Glomerular endothelial cell (primary cell): Measurements from ENCODE around the gene PRKAR1B. TPM values are rescaled to one million over a fixed set of nuclear protein-coding genes. Genes with fewer than 3 reads are reported as not detected.

ENCODE experiments used
- DNase-seq: peaks from one replicate; pipeline ENCODE4 v3.0.0-alpha.2; 2011; ENCODE audit warnings: low read depth, low spot score; ENCODE audit errors: extremely low read depth
- total RNA-seq: library from RNA; depleted of rRNA; stranded (reverse); fragments of >200 nt; gene quantifications from 2 replicates; pipeline ENCODE4 v1.2.3, GENCODE V29; 2015

PRKAR1B gene
- total RNA-seq, 1 donor from 2014 or later = 34.3 TPM

DNA sequence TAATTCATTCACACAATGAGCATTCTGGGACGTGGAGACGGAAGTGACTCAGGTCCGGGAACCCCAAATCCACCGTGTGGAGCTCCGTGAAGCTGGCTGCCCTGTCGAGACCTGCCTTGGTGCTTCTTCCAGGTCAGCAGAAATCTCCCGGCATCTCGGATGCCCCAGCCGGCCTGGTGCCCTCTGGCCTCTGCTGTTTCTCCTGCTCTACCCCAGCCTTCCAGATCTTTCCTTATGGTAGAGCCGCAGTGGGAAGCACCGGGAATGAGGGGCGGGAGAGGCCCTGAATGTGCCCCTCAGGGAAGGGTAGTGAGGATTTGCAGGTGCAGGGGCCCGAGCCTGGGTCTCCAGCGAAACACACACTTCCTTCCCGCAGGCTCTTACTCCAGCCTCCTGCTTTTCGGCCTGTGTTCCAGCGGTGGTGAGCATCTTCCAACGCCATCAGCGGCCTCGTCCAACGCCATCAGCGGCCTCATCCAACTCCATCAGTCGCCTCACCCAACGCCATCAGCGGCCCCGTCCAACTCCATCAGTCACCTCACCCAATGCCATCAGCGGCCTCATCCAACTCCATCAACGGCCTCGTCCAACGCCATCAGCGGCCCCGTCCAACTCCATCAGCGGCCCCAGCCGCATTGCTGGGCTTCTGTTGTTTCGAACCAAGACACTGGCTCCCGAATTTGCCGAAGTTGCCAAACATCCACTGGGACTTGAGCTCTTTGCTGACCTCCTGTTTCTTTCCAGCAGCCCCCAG is 150.4 kb downstream of the PRKAR1B start:
- no peak for DNase-seq

DNA sequence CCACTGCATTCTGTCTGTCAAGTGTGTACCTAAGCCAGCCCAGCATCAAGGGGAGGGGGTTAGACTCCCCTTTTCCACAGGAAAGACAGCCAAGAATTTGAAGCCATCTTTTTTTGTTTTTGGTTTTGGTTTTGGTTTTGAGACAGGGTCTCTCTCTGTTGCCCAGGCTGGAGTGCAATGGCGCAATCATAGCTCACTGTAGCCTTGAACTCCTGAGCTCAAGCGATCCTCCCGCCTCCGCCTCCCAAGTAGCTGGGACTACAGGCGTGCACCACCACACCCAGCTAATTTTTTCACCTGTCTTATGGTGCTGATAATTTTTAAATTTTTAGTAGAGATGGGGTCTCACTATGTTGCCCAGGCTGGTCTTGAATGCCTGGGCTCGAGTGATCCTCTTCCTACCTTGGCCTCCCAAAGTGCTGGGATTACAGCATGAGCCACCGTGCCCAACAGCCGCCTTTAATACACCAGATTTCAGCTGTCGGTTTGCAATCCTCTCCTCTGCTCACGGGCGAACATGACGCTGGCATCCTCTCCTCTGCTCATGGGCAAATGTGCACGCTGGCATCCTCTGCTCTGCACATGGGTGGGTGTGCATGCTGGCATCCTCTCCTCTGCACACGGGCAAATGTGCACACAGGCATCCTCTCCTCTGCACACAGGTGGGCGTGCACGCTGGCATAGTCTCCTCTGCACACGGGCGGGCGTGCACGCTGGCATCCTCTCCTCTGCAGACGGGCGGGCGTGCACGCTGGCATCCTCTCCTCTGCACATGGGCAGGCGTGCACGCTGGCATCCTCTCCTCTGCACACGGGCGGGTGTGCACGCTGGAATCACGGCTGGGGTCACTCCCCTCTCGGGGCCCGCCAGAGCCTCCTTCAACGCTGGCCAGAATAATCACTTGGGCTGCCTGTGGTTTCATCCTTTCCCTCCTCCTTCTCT is 151.4 kb downstream of the PRKAR1B start:
- DNase-seq = no peak

DNA sequence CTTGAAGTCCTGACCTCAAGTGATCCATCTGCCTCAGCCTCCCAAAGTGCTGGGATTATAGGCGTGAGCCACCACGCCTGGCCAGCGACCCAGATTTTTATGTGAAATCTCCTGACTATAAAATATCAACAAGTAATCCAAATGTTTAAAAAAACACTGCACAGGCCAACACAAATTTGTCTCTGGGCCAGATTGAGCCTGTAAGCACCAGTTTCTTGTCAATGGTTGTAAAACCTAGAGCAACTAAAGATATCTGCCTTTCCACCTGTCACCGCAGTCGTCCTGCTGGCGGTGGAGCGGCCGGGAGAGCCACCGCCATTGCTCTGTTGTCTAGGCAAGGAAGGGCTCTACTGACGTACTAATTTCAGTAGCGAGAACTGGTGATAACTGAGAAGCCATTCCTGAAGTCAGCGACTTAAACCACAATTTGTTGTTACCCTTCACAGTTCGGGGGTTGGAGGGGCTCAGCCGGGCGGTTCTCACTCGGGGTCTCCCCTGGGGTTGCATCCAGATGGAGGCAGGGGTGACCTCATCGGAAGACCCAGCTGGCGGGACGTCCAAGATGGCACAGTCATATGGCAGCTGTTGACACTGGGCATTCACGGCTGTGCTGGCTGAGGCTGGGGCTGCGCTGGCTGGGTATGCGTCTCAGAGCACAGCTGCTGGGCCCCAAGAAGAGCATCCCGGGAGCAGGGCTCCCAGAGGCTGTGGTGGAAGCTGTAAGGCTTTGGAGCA is 152.3 kb downstream of the PRKAR1B start:
- no peak for DNase-seq

DNA sequence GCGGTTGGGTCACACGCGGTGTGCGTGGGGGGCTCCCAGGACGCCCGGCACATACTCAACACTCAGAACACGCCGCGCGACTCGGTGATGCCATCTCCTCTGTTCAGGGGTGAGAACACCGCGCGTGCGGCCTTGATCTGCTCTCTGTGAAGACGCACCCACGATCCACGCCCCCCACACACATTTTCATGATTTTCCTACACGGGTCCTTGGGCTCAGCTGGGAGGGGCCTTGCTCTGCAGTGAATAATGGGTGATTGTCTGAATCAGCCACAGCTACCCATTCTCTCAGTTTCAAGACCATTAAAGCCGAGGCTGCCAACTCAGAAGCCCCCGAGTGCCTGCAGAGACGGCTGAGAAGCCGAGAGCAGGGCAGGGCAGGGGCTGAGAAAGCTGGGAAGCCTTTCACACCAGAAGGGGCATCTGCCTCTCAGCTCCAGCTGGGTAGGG is 153.1 kb downstream of the PRKAR1B start:
- no peak for DNase-seq

DNA sequence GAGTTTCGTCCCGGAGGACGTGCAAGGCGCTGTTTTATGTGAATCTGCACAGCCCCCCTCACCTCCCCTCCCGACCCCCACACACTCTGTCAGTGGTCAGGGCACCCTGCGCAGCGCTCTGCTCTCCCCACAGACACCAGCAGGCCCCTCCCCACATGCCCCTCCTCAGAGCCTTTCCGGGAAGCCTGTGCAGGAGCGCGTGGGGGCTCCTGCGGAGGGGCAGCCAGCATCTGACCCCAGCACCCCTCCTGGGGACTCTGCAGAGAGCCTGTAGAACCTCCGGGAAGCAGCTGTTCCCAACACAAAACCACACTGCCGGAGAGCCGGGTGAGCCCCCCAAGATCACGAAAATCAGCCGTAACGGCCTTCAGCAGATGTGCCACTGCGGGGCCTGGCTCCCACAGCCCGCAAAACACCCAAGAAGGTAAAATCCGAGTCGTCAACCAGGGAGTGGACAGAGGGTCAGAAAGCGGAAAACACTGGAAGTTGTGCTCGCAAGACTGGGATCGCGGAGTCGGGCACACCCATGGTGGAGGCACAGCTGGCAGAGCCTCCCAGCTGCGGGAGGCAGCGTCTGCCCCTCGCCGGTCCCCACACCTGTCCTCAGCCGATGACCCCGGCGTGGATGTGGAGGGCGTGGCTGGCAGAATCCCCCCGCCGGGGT is 153.7 kb downstream of the PRKAR1B start:
- DNase-seq = no peak

DNA sequence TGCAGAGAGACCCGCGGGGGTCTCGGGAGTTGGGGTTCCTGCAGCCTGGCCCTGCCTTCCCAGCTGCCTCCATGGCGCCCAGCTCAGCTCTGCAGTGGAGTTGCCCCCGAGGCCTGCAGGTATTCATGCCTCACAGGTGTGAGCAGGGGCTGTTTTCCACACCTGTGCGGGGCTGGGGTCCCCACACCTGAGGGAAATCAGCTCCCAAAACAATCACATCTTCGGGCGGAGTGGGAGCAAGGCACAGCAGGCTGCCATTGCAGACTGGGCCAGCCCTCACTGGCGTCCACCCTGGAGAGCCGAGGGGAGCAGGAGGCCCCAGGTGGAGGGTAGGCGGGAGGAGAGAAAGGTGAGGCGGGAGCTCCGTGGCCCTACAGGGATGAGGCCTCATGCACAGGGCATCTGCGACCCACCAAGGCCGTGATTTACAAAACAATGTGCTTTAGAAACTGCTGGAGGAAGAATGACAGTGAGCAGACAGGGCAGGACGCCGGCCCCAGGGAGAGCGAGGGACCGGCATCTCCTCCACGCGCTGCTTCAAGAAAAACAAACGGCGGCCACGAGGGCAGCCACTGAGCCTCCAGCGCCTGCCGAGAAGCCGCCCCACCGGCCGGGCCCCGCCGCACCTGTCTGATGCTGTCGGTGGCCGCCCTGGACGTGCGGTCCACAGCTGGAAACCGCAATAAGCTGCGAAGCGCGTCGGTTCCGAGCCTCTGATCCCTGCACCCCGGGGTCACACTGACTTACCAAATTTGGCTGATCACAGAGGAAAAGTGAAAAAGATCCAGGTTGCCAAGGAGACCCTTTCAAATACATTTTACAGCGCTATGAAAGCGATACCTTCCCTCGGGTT is 154.4 kb downstream of the PRKAR1B start:
- no peak for DNase-seq

DNA sequence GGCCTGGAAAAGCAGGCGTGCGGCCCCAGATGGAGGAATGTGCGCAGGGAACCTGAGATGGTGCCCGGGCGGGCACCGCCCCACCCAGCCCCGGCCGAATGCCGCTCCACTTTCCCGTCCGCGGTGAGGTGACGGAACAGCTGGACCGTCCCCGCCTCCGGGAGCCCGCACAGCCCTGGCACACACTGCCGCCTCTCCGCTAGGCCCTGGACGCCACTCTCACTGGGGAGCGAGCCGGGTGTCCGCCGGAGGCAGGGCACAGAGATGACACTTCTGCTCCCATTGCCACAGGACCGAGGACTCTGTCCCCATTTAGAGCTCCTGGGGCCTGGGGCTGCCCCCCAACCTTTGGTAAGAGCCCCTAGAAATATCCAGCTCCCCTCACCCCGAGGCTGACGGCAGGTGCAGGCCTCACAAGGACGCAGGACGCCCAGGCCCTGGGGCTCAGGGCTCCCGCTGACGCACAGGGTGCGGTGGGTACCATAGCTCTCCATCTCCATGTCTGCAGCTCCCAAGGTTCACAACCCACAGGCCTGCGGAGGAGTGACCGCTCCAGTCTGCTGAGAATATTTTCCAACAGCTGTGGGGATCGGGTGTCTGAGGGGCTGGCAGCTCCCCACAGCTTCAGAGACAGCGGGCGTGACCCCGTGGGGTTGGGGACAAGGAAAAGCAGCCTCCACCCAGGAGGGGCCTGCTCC is 155.2 kb downstream of the PRKAR1B start:
- DNase-seq = no peak

DNA sequence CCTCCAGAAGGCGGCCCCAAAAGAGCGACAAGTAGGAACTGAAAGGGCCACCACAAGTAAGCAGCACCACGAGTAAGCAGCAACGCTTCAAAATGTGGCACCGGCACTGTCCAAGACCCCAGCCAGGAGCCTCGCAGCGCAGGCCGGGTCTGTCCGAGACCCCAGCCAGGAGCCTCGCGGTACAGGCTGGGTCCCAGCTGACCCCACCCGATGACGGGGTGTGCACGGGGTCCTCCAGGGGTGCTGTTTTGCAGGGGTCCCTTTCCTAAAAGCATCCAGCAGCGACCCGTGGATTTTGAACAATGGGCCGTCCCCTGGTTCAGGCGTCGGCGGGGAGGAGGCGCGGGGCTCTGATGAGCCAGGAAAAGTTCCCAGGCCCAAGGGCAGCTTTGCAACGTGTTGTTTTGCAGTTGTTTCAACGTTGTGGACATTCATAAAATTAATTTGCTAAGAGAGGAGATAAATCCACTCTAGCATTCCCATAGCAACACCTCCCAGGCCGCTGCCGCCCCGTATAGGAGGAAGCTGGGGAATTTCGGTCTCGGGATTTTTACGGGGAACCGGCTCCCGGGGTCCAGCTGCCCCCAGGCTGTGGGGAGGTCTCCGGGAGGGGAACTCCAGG is 155.9 kb downstream of the PRKAR1B start:
- DNase-seq = no peak

DNA sequence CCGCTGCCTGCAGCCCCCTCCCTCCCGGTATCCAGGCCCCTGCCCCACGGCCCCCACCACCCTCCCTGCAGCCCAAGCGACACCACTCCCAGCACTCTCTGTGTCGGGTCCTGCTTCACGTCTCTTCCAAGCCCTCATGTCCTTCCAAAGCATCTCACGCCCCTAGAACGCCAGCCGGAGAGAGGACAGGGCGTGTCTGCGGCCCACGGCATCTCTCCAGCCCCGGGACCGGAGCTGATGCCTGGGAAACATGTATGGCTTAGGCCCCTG is 156.3 kb downstream of the PRKAR1B start:
- DNase-seq = no peak

DNA sequence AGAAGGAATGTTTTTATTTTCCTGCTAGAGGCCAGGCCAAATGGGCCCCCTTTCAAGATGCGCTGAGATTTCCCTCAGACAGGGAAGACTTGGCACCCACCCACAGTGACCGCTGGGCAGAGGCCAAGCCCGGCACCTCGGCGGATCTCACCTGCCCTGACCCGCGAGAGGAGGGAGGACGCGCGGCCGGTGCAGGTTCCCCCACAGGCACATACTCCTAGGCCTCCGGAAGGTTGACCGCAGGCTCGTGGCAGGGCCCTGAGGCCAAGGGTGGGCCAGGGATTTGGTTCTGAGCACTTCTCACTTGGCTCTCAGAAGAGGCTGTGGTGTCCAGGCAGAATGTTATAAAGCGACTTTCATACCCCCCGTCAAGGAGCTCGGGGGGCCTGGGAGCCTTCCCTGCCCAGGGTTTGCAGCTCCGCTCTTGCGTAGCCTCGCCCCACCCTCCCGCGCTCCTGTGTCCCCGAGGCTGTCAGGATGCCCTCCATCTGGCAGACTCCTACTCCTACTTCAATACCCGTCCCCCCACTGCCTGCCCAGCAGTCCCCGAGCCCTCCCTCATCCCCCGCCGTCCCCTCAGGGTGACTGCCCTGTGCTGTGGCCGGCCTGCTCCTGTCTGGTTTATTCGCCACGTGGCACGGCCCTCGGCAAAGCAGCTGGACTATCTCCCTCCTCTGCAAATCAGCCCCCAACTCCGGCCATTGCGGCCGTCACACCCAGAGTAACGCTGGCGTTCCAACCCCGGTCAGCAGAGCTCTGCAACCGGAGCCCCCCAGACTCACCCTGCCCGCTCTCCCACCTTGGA is 156.9 kb downstream of the PRKAR1B start:
- DNase-seq = no peak

DNA sequence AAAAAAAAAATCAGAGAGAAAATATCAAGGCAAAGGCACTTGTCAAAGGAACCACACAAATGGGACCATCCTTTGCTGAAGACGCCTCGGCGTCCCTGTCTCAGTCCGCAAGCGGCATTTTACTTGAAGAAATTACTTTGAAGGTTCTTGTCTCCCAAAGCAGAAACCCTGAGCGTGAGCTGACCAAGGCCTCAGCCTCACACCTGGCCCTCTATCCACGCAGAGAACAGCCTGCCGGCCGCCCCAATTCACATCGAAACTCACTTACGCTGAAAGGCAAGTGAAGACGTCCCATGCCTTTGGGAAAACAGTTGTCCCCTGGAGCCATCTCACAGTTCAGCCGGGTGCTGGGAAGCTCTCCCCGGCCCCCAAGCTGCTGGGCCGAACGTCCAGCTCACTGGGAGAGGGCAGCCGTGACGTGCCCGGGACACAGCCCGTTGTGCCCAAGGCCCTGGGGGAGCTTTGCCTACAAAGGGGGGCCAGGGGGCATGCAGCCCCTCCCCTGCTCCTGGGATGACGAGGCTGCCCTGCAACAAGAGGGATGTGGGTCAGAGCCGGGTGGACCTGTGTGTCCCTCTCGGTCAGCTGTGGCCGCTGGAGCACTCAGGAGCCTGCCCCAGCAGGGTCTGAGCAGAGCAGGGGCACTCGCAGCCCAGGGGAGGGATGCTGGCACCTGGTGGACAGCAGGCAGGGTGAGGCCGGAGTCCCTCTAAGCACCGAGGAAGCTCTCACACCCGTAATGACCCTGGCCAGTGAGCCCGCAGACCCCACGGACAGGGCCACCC is 157.8 kb downstream of the PRKAR1B start:
- DNase-seq = no peak

DNA sequence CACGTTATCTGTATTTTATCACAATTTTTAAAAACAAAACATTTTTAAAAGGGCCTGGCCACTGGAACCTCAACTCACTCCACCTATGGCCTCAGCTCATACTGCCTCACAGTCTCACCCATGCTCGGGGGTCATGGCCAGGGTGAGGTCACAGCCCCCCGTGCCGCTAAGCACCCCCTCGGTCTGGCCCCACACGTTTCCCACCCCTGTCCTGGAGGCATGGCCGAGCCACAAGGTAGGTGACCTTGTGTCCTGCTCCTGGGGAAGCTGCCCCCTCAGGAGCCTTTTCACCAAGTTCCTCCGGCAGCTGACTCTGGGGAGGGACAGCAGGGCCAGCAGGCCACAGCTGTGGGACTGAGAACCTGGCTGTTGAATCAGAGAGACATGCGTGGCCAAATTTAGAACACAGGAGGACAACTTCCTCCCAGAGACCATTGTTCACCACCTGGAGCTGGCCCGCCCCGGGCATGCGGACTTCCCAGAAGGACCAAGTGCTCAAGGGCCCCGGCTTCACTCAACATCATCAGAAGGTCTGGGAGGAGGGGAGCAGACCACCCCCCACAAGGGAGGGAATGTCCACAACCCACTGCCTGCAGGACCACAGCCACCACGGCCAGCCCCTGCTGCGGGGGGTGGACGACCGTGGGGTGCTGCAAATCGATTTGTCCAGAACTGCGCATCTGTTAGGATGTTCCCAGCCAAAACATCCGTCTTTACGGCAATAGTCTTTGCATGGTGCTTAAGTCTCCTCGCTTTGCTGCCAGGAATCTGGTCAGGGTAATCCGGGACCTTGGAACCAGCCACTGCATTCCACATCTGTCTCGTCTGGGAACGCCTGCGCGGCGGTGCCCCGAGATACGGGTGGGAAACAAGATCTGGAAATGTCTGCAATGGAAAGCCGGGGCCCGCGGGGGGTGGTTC is 158.8 kb downstream of the PRKAR1B start:
- no peak for DNase-seq

DNA sequence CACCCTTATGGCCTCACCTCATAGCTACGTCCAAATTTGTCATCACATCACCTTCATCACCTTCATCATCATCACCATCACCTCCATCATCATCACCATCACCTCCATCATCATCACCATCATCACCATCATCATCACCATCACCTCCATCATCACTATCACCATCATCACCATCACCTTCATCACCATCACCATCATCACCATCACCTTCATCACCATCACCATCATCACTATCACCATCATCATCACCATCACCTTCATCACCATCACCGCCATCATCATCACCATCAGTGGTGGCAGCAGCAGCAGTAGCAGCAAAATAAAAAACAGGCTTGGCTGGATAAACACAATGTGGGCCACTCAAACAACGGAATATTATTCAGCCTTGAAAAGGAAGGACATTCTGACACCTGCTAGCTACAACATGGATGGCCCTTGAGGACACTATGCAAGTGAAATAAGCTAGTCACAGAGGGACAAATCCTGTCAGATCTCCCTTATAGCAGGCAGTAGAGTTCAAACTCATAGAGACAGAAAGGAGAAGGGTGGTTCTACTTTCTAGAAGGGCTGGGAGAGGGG is 159.7 kb downstream of the PRKAR1B start:
- no peak for DNase-seq

DNA sequence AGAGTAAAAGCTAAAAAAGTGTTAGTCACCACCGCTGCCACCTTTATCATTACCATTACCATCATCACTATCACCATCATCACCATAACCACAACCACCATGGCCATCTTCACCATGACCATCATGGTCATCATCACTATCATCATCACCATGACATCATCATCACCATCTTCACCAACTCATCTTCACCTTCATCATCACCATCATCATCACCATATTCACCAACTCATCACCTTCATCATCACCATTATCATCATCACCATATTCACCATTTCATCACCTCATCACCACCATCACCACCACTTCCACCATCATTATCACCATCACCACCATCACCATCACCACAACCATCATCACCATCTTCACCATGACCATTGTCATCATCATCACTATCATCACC is 161.0 kb downstream of the PRKAR1B start:
- no peak for DNase-seq

DNA sequence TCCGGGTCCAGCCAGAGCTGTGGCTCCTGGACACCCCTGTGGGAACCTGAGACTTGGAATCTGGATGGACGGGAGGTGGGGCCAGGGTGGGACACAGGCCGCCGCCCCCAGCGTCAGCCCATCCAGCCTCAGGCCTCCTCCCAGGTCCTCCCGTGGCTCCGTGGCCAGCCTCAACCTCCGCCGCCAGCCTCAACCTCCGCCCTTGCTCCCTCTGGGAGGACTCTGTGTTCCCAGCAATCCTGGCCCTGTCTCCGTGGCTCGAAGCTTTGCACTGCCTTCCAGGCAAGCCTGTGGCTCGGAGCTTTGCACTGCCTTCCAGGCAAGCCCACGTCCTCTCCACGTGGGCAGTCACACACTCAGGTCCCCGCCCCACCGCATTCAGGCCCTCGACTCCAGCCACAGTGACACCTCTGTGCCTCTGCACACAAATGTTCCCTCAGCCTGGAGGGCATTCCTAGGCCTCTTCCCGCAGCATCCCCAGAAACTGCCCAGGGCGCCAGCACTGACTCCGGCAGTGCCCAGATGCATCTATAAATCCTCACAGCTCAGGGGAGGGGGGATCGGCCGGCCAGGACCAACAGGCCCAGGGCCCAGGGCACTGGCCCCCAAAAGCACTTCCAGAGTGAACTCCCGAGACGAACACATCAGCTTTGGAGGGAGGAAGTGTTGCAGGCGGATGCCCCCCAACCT is 162.8 kb downstream of the PRKAR1B start:
- DNase-seq = no peak
